SHP77 (cell line): ENCODE measurements around the gene DDR2.

Experiments used
- DNase-seq, 2 experiments: peaks; one replicate each; lab custom pipeline; 2025; lab: John Stamatoyannopoulos, UW

The DDR2 gene

DNA sequence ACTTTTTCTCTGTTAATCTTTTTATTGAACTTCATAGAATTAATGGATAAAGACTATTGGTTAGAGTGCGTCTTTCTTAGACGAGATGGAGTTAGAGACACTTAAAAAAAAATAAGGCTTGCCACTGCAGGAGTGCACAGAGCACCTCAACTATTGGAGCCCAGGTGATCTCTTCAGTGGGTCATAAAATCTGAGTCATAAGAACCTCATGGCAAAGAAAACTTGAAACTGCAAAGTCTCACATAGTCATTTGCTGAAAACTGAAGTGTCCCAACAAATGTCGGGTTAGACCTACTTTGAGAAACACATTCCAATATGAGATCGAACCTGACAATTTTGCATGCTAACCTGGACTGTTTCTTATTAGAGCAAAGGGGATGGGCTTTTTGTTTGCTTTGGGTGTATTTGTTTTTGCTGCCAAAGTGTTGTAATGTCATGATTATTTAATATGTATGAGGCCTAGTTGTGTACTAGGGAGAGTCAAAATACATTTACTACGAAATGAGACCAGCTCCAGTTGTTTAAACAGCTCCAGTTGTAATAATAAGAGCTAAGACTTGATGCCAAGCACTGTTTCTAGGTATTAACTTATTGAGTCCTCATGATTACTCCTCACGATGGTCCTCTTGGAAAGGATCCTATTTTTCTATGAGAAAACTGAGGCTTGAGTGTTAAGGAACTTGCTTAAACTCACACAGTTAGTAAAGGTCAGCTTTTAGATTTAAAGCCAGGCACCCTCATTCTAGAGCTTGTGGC, 65.1 kb downstream of the DDR2 start:
- DNase-seq: no peak

DNA sequence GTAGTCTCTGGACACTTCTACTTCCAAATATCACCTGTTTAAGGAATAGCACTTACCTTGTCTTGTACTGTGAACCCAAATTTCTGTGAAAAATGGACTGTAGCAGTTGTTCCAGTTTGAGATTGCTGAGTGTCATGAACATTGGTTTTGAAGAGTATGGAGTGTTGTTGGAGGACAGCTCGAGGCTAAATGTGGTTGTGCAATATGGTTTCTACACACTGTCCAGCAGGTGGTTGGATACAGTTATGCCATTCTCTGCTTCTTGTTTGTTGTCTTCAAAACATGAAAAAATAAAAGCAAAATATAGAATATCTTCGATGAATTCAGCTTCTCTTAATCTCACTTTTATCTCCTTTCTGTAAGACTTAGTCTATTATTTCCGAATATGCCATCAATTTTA, 67.1 kb downstream of the DDR2 start:
- DNase-seq: no peak

DNA sequence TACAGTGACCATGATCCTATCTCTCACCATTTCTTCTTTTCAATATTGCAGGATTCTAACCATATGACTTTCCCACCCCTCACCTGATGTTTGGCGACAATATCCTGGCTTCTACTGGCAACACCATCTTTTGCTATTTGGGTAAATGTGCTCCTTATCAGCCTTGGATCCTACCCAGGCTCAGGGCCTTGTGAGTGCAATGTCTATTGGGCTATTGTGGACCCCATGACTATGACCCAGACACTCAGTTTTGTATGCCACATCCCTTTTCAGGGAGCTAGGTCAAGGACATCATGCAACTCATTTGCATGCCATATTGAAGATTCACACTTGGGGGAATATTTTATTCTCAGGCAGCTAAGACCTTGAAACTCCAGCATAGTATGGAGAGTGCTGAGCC, 67.9 kb downstream of the DDR2 start:
- no peak for DNase-seq

DNA sequence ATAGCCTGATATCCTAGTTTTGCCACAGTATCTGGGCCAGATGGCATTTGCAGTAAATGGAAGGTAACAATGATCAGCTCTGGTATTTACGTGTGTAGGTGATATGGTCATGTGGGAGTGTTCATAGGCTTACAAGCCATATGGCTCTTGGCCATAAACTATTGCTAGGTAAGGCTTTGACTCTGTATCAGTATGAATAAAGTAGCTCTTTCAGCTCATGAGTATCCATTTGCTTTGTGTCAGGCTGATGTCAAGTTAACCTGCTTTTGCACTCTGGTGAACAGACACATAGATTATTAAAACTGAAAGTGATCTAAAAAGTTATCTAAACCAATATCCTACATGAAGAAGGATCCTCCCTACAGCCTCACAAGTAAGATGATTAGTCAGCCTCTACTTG, 69.0 kb downstream of the DDR2 start:
- no peak for DNase-seq

DNA sequence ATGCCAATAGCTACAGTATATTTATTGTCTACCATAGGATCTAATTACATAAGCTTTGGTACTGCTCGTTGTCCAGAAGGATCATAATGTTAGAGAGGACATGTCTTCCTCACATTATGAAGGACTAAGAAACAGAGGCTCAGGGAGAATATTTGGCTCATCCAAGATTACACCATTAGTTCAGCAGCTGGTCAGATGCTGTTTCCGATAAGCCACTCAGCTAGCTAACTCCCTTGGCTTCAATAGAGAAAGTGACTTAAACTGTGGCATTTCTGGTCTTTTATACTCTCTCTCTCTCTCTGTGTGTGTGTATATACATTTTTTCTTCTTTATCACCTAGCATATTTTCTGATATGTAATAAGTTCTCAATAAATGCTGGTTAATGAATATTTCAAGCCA, 70.4 kb downstream of the DDR2 start:
- no peak for DNase-seq

DNA sequence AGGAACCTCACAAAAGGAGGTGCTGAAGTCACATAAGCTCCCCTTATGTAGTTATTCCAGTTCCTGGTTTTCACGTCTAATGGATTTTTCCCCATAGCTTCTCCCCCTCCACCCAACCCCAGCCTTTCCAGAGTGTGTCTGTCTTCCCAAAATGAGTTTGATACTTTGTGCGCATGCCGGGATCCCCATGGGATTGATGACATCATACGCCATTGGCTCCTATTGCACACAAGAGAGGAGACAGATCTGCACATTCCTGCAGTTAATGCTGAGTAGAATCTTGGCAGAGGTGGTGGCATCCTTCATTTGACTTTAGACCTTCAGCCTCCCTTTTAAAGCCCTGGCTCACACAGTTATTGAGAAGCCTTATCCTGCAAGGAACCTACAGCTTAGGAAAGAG, 71.4 kb downstream of the DDR2 start:
- DNase-seq: no peak

DNA sequence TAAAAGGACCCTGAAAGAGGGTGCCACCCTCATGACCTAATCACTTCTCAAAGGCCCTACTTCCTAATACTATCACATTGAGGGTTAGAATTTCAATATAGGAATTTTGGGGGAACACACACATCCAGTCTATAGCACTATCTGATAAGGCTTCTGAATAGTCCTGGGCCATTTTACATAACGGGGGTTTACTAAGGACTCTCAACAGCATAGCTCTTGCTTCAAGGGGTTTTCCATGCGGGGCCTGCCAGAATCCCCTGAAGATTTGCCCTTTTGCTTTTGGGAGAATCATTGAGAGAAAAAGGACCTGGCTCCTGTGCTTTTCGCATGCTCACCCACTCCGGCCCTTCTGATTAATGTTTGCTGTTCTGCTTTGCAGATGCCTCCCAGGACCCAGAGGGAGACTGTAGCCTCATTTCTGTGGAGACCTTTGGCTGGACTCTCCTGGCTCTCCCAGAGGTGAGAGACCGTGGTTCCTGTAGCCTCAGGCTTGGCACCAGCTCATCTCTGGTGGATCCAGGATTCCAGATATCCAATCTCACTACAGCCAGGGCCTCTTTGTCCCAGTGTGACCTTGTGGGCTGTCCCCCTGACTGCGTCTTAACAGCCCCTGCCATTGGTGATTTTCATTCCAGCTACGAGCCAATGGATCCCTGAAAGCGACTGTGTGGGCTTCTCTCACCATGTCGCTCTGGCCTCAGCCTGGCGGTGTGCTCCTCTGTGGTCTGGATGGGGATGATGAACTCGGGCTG, 72.6 kb downstream of the DDR2 start:
- no peak for DNase-seq

DNA sequence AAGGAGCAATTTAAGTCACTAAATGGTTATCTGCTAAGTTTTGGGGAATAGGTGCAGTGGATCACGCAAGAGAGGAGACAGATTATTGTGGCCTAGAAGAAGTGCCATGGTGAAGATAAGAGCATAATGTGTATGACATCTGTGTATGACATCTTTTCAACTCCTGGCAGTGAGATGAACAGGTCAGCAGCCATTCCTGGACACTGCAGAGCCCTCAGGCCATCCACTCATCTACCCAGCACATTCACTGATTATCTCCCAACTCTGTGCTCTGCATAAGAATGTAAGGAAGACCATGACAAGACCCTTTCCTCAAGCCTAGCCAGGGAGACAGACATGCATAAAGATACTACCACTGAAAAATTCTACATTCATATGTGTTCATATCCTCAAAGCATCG, 73.7 kb downstream of the DDR2 start:
- DNase-seq: no peak

DNA sequence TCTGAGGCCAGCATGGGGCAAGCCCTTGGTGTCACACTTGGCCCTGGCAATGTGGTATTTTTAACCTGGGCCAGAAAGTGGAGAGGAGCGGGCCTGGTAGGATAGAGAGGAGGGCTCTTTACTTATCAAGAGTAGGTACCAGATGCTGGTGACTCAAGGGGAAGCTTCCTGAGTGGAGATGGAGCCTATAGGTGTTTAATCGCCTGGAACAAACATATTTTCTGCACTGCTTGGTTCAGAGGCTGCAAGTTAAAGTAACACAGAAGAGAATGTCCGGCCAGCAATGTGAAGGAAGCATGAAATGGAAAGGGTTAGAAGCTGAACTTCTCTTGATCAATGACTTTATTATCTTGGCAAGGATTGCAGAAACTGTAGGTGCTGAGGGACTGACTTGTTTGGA, 74.3 kb downstream of the DDR2 start:
- DNase-seq: no peak

DNA sequence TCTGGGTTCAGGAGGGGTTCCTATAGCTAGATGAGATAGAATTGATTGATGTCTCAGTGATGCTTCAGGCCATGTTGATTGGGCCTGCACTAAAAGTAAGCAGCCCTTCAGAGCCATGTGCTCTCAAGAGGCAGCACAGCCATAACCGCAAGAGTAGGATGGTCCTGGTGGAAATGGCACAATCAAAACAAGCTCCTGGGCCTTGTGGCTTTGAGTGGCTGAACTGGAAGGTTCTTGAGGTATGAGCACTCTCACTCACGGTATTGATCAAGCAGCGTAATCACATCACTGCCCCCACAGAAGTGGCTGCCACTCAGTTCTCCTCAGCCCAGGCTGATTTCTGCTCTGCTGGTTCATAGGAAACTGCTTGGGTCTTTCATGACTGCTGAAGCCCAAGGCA, 76.0 kb downstream of the DDR2 start:
- DNase-seq: no peak

DNA sequence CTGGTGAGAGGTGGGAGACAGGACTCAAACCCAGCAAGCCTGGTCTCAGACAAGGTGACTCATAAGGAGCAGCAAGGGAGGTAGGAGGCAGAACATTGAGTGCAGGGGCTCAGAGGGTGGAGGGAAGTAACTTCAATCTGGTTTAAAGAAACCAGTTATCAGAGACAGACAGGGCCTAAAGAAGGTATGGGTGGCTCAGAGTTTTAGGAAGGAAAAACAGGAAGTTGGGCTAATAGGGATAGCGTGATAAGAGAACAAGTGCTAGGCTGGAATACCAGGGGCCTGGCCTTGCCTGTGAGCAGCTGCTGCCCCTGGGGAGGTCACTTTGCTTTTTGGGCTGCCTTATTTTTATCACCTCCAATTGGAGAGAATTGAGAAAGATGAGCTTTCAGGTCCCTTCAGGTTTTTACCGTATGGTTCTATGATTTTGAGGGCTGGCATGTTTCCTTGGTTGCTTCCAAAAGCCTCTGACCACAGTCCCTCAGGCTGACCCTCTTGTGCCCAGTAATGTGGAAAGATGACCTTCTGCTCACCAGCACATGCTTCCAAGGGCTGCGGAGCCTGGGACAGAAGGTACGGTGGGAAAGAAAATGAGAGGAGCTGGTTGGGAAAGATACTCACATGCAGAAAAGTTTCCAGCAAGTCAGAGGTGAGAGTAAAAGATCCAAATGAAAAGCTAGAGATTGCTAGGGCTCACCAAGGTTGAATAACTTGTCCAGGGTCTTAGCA, 77.0 kb downstream of the DDR2 start:
- no peak for DNase-seq

DNA sequence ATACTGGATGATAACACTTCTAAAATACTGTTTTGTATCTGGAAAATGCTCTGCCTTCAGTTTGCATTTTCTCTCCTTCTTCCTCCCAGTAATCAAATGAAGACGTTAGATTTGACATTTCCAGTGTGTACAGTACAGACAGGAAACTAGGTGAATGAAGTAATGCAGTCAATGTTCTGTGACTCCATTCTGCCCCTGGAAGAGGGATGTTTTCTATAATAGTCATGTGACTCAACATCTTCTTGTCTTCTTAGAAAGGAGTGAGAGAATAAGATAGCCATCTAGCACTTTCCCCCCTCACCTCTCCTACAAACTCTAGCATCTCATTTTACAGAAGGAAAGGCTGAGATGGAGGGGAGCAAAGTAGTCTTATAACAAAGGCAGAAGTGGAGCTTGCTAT, 77.6 kb downstream of the DDR2 start:
- DNase-seq: no peak

DNA sequence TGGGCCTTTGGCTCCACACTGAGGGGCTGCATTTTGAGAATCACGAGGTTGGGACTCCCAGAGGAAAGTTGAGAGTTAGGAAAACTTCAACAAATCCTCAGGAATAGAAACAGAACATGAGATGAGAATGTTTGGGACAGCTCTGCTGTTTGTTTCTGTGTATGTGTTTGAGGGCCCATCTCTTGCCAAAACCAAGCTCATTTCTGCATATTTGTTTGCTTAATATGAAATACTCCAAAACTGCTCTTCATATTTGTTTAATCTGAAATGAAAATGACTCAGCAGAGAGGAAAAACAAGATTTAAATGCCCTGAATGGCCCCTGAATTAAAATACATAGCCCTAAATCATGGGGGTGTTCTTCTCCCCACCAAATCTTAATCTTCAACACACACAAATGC, 78.1 kb downstream of the DDR2 start:
- no peak for DNase-seq

DNA sequence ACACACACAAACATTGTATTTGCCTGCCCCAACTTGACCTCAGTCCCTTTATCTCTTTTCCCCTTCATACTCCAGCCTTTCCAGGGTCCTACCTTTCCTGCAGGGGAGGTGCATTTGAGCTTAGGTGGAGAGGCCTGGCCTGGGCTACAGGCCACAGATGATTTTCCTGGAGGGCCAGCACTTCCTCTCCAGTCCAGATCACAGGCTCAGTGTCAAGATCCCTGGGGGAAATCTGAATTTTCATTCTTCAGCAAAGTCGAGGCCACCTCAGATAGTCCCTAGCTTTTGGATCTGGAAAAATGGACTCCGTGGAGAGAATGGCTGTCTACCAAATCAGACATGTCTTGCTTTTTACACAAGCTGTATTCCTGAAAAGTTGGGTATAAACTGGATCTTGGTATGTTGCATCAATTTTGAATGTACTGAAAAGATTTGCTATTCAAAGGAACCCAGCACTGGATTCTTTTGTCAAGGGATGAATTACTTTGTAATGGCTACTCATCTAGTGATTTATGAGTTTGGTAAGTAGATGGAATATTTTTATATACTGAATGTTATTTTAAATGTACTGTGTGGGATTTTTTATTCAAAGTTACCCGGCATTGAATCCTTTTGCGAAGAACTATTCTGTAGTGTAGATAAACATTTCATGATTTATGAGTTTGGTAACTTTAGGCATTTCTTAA, 78.7 kb downstream of the DDR2 start:
- no peak for DNase-seq

DNA sequence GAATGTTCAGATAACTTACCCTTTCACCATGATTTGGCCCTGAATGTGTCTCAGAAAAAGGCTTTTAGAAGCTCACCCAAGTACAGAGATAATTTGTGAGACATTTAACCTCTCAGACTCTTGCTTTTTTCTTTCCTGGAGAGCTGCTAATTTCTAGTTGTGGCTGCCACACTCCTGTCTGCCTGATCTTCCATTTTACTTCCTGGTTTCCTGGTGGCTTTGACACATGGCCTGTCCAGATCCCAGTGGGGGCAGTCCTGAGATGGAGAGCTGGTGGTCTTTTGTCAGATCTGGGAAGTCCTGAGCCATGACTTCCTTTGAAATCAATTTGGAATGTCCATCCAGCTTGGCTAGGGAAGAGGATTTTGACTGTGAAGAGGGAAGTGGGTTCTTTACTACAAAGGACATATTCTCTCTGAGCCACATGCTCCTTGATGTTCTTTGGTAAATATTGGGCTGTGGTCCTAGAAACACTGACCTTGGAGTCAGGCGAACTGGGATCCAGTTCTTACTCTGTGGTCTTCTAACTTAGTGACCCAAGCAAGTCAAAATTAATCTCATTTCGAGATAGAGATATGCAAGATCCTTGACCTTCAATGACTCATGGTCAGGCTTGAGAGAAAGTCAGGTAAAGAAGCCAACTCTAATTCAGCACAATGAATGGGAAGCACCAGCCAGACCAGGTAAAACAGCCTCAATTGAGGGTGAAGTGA, 80.2 kb downstream of the DDR2 start:
- no peak for DNase-seq

DNA sequence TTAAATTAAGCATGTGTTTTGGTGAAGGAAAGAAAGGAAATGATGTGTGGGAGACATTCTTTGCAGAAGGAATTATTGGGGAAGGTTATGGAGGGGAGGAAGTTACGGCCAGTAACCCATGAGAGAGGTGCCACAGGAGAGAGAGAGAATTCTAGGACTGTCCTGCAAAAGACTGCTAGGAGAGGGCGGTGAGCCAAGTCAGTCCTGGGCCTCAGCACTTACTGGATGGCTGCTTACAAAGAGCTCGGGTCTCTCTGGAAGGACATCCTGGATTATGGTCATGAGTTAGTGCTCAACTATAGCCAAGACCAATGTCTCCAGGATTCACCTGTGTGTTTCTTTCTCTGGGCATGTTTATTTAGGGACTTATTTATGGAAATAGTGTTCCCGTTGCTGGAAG, 83.9 kb downstream of the DDR2 start:
- DNase-seq: no peak

DNA sequence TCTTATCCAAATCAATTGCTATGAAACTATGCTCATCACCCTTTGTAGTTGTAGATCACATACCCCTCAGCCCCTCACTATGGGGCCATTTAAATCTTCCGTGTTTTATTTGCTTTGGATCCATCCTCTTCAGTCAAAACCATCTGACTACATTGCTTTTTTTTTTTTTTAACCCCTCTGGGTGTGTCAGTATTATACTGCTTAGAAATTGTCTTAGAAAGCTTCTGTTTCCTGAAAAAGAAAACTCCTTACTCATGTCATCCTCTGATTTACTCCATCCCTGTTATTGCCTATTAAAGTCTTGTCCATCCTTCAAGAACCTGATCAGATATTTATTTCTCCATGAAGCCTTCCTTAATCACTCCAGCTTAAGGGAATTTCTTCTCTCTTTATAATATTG, 84.3 kb downstream of the DDR2 start:
- DNase-seq: no peak

DNA sequence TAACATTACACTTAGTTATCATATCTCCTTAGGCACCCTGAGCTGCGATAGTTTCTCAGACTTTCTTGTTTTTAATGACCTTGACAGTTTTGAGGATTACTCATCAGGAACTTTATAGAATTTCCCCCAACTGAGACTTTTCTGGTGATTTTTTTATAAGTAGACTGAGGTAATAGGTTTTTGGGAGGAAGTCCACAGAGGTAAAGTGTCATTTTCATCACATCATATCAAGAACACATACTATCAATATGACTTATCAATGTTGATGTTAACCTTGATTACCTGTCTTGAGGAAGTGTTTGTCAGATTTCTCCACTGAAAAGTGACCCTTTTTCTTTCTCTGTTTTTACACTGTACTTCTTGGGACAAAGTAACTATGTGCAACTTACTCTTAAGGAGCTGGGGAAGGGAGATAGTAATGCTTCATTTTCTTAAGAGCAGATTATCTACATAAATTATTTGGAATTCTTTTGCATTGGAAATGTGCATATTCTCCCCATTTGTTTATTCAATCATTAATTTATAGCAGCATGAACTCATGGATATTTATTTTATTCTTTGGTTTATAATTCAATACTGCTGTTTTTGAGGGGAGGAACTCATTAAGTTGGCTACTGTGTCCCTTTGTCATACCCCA, 85.4 kb downstream of the DDR2 start:
- DNase-seq: no peak

DNA sequence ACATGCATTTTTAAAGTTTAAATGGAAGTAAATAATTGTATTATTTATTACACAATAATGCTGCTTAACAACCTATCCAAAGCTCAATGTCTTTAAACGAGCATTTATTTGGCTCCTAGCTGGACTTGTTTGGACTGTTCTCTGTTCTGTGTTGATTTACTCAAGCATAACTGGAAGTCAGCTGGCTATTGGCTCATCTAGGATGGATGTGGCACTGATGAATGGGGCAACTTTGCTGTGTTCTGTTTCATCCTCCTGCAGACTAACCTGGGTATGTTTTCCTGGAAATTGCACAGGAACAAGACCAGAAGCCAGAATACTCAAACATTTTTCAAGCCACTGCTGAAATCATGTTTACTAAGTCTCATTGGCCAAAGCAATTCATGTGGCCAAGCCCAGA, 87.4 kb downstream of the DDR2 start:
- no peak for DNase-seq

DNA sequence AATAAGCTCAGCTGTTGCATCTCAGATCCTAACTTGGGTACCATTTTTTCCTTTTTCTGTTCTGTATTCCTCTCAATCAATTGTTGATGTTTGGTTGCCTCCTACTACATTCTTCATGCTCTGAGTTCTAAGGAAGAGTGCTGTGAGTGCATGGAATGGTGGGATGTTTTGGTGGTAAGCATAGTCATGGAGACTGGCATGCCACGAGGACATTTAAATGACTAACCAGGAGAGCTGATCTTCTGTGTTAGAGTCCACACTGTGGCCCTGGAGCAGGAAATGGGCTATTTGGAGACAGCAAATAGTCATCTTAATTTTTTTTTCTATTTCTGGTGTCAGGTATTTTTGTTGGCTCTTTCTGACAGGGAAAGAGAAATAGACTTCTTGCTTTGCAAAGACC, 88.7 kb downstream of the DDR2 start:
- no peak for DNase-seq

DNA sequence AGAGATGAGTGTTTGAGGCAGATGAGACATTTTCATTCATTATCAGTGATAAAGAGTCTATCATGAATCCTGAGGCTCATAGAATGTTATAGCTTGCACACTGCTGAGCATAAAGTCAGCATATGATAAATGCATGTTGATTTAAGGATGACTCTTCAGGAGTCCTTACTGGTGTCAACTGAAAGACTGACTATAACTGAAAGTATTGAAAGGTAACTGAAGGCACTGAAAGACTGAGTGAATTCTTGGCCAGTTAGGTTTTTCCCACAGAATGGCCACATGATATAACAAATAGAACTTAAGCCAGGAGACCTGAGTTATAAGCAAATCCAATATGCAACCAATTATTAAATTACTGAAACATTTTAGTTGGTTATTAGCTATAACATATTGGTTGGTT, 89.2 kb downstream of the DDR2 start:
- DNase-seq: no peak
